HG02938 (cell line): ENCODE results near the gene AUH.
"Not testable (repeated sequence)": the region's sequence is repeated elsewhere in the genome, so short reads cannot be mapped to it uniquely, and the experiment has no call there.

Source experiments
- ATAC-seq: cut with Tn5 transposase; IDR thresholded peaks from one replicate; pipeline ENCODE4 v1.9.1; 2021; ENCODE audit warnings: mild to moderate bottlenecking, moderate library complexity; ENCODE audit not compliant: unreplicated experiment

The AUH gene

GRCh38 chr9:91214086-91214485 lies 147.6 kb downstream of the AUH start:
- no peak for ATAC-seq

DNA sequence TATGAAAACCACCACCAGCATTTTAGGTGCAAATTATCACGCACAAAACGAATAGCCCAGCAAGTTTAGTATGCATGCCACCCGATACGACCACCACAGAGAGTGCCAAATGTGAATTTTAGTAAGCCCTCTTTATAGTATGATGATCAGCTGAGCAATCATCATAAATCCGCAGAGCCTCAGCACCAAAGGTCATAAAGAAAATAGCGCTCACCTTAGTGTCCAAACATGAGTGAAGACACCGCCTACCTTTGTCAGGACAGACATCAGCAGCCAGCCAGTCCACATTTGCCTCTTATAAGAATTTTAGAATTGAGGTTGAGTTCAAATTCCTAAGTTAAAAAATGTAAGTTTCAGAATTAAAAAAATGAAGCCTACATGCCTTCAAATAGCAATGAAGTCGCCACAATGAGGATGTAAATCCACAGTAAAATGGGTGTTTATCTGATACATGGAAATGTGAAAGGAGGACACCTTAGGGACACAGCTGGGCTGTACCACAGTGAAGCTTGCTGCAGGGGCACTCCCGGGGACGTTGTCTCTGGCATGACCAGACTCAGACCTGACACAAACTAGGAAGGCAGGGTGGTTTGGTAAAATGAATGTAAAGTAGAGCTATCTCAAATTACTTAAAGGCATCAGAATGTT lies 149.0 kb downstream of the AUH start:
- ATAC-seq = no peak

GRCh38 chr9:91211919-91212318 lies 149.8 kb downstream of the AUH start:
- no peak for ATAC-seq

- no peak for ATAC-seq
These were observed 150.3 kb downstream of the AUH start for GRCh38 chr9:91211414-91211813.

DNA sequence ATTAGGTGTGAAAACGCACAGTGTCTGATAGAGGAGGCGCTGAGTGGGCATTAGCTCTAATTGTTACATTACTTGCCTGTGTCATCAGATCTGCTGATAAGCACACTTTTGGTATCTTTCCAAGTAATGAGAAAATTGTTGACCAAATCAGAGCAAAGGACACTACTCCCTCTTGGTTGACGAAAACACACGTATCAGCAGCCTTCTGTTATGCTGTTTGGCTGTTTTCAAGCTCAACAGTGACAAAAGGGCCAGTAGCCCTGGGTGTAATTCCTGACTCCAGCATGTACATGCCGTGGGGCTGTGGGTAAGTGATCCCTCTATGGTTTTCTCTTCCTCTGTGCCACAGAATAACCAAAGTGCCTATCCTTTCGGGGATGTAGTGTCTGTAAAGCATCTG lies 151.4 kb downstream of the AUH start:
- ATAC-seq = no peak

DNA sequence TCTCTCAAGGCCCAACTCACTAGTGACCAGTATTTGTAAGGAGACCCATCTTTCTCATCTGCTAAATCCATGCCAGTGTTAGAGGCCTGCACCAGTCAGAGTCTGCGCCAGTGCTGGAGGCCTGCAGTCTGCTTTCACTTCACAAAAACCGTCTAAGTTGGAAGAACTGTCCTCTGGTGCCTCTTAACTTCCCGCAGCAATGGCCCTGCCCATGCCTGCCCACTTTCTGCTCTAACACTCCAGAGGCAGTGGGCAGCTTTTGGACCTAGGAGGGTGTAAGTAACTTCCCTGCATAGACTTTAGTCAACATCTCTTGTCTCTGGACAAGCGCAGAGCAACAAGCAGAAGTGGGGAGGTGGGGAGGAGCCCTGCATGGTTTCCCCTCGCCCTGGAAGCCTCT lies 152.9 kb downstream of the AUH start:
- ATAC-seq = no peak

DNA sequence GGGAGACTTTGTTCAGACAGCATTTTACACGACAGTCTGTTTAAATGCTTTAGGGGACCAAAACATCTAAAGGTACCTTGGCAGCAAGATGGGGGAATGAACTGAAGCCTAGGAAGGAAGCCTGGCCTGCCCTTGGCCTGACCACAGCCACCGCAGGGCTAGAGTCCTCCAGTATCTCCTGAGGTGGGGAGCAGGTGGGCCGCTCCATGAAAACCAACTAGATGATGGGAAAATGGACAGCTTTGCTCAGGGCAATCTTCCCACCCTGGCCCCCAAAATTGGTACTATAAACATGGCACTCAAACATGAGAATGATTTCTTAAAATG lies 153.3 kb downstream of the AUH start:
- no peak for ATAC-seq

DNA sequence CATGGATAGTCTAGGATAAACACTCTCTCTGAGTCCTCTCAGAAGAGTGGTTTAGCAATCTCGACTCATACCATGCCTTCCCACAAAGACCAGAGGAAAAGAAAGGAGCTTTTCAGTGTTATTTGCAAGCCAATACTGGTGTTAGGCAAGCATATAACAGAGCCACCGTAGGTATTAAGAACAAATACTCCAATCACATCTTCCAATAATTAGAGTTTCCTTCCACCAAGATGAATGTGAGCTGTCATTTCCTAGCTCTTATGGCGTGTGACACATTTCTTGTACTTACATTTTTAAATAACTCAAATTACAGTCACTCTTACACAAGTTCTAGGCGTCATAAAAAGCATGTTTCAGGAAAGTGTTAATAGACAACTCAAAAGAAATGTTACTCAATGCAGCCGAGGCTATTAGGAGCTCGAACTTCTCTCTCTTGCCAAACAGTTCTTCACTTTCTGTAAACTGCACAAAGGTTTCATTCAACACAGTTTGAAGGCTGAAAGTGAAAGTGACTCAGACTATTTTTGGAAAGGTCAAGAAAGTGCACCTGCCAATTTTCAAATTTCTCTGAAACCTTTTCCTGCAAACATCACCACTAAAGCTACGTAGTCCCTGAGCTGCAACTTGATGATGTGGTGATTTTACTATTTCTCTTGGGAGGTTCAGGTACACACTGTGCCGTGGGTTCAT lies 153.8 kb downstream of the AUH start:
- ATAC-seq = peak; percentile 68

DNA sequence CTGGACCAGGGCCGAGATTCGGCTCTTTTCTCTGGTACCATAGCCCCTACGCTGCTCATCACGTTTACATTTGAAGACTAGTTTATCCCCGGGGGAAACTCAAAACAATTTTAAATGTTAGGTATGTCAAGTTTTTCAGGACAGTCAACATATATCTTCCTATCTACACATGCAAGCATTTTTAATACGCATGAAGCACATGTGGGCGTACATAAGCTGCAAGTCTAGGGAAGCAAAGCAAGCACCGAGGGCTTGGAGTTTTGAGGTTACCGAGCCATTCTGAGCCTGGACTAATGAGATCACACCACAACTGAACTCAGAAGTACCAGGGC lies 154.4 kb downstream of the AUH start:
- ATAC-seq = no peak

DNA sequence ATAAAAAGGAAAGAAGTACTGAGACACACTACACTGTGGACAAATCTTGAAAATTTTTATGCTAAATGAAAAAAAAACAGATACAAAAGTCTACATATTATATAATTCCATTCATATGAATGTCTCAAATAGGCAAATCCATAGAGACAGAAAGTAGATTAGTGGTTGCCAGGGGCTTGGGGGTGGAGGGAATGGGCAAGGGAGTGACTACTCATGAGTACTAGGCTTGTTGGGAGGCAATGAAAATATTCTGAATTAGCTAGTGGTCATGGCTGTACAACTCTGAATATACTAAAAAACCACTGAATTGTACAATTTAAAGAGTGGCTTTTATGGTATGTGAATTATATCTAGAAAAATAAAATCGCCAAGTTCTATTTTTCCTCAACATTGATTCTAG lies 154.9 kb downstream of the AUH start:
- ATAC-seq = no peak

GRCh38 chr9:91202736-91203283 lies 158.9 kb downstream of the AUH start:
- ATAC-seq = no peak

DNA sequence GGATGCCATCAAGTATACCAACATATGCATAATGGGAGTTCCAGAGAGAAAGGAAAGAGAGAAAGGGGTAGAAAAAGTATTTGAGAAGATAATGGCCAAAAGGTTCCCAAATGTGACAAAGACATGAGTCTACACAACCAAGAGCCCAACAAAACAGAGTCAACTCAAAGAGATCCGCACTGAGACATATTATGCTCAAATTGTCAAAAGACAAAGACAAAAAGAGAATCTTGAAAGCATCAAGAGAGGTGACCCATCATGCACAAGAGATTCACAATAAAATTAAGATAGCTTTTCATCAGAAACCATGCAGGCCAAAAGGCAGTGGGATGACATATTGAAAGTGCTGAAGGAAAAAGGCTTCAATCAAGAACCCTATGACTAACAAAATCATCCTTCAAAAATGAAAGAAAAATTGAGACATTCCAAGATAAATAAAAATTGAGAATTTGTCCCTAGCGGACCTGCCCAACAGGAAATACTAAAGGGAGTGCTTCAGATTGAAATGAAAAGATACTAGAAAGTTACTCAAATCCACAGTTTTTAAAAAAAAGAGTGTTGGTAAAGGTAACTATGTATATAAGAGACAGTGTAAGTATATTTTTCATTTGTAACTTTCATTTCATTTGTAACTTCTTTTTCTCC lies 160.9 kb downstream of the AUH start:
- no peak for ATAC-seq

GRCh38 chr9:91199739-91200497 lies 161.8 kb downstream of the AUH start:
- no peak for ATAC-seq

DNA sequence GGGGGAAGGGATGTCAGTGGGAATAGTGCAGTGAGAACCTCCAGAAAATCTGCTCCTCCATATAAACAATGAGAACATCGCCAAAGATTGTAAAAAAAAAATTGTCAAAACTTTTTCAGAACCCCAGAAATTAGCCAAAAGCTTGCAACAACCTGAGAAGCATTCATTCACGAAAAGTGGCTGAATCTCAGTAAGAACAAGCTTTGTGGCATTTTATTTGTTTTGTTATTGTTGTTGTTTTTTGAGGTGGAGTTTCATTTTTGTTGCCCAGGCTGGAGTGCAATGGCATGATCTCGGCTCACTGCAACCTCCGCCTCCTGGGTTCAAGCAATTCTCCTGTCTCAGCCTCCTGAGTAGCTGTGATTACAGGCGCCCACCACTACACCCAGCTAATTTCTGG lies 162.8 kb downstream of the AUH start:
- ATAC-seq = not testable (repeated sequence)

- ATAC-seq = no peak
These were observed 163.3 kb downstream of the AUH start for GRCh38 chr9:91198405-91198804.

DNA sequence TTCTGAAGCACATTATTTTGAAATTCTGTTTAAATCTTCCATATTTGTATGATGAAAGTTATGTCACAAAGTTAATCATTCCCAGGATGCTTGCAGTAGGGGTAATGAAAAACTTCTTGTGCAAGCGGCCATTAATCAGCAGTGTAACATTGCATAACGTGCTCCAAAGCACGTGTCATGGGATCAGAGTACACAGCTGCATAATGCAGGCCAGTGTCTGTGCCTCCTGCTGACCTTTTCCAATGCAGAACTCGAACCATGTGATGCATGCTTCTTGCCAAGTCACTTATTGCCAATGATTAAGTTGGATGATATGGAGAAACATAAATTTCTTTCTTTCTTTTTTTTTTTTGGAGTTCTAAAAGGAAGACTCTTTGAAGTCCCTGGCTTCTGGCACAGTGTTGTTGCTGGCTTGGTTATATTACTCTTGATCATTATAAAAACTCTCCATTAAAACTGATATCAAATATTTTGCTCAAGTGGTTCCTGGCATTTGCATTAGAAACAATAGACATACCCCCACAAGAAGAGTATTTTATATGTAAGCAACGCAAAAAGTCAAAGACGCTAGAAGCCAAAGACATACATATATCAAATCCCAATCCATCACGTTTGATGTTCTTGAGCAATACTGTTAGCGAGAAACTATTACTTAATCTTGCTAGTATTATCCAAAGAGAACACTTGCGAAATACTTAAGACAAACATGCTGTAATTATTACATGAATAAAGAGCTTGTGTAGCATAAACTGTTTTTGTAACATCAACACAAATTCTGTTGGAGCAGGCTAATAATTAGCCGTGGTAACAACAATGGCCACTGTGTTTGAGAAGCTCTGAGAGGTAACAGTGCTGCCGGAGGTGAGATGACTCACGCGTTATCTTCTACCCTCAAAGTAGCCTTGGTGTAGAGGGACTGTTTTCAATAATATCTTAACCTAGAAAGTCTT lies 164.2 kb downstream of the AUH start:
- ATAC-seq = no peak

DNA sequence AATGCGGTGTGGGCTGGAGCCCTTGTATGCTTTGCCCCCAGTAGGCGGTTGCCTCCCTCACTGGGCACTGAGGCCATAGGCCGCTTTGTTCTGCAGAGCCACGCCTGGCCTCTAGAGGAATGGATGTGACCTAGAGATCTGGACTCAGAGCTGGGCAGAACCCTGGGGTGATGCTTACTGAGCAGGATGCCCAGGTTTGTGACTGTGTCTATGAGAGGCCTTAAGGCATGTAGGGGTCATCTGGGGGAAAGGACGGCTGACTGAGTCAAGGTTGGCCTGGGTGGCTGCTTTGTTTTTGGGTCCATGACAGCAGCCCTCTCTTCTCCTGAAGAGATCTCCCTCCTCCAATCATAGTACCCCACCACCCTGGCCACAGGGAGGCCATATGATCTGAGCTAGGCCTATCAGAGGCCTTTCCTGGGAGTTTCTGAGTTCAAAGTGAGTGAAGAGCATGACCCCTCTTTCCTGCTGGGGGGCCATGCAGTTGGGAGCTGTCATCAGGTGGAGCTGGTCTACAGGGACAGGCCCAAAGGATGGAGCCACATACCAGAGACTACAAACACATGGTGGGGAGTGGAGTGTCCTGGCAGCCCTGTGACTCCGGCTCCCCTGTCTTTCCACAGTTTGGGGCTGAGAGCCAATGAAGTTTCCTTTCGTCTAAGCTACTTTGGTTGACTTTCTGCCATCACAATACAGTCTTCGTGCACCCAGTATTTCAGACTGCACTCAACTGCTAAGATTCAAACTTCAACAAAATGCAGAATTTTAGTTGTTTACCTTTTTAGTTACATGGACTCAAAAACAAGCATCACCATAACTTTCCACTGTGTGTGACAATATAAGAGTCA lies 165.4 kb downstream of the AUH start:
- no peak for ATAC-seq

DNA sequence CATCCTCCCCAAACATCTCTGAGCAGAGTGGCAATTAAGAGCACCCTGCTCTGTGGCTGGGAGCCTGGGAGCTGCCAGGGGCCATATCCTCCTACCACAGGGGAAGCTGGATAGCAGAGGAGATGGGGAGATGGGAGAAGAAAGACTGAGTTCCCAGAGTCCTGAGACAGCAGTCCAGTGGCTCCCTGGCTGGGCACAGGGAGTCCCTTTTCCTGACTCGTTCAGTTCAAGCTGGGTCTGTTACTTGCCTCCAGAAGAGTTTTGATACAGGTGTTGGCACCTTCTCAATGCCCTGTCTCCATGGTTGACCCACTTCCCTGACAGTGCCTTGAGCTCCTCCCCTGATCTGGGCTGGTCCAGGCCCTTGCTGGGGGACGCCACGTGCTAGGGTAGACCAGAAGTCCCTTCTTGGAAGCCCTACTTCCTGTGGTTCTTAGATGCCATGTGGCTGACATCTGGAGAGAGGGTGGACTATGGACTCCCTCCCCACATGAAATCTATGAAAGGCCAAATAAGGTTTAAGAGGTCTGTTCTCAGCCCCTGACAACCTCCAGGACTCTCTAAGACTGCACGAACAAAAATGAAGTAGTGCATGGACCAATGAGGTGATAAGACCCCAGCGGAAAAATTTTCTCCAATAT lies 166.2 kb downstream of the AUH start:
- no peak for ATAC-seq
